Liver (tissue), 9 donors: Measurements from ENCODE around the gene ANKRD13A. TPM values are rescaled to one million over a fixed set of nuclear protein-coding genes. Genes with fewer than 3 reads are reported as not detected.
"Not testable (repeated sequence)": the region's sequence is repeated elsewhere in the genome, so short reads cannot be mapped to it uniquely, and the experiment has no call there.

Source experiments
- DNase-seq: peaks from one replicate; pipeline ENCODE4 v3.0.0-alpha.2; 2017; ENCODE audit warnings: low spot score
- H3K27ac ChIP-seq, 2 donors: one replicate each; pipeline ENCODE4 v1.7.0; 2013; ENCODE audit warnings: inconsistent platforms in 2 of 2, low read length in 2 of 2, control low read depth in 1 of 2, low read depth in 1 of 2, mild to moderate bottlenecking in 1 of 2
- H3K27me3 ChIP-seq, 4 donors: one replicate each; pipeline versions ENCODE4 v1.6.1 to v1.7.0; 2013; ENCODE audit warnings: low read length in 3 of 4, inconsistent platforms in 1 of 4, mild to moderate bottlenecking in 1 of 4, moderate library complexity in 1 of 4; ENCODE audit not compliant: control insufficient read depth in 4 of 4, insufficient read depth in 4 of 4
- H3K36me3 ChIP-seq, 4 donors: one replicate each; pipeline versions ENCODE4 v1.6.1 to v1.7.0; 2013; ENCODE audit warnings: low read length in 3 of 4, mild to moderate bottlenecking in 3 of 4, low read depth in 1 of 4, moderate library complexity in 1 of 4; ENCODE audit not compliant: control insufficient read depth in 4 of 4, insufficient read depth in 3 of 4
- H3K4me1 ChIP-seq, 4 donors: one replicate each; pipeline versions ENCODE4 v1.6.1 to v1.7.0; 2013; ENCODE audit warnings: low read length in 3 of 4, mild to moderate bottlenecking in 3 of 4, moderate library complexity in 1 of 4; ENCODE audit not compliant: control insufficient read depth in 4 of 4, insufficient read depth in 4 of 4
- H3K4me3 ChIP-seq, 3 donors: one replicate each; pipeline versions ENCODE4 v1.6.1 to v1.7.0; 2013; ENCODE audit warnings: low read length in 3 of 3, control low read depth in 1 of 3, low read depth in 1 of 3, mild to moderate bottlenecking in 1 of 3
- H3K9ac ChIP-seq, 2 donors: one replicate each; pipeline ENCODE4 v1.7.0; 2013; ENCODE audit warnings: low read length in 2 of 2, mild to moderate bottlenecking in 2 of 2, moderate library complexity in 2 of 2, control low read depth in 1 of 2, low read depth in 1 of 2
- H3K9me3 ChIP-seq, 4 donors: one replicate each; pipeline versions ENCODE4 v1.6.1 to v1.7.0; 2013; ENCODE audit warnings: low read length in 3 of 4; ENCODE audit not compliant: control insufficient read depth in 4 of 4
- CTCF ChIP-seq: fragments of 150-350 bp; IDR thresholded peaks from 2 replicates; pipeline ENCODE4 v1.5.1; 2017; ENCODE audit warnings: improper control_type of control experiment, low read depth, low read length; ENCODE audit not compliant: missing input control
- EGR1 ChIP-seq, 2 donors: IDR thresholded peaks; 2 replicates each; pipeline ENCODE4 v1.6.1; 2016 to 2018; ENCODE audit warnings: antibody characterized with exemption in 2 of 2, low read depth in 2 of 2
- FOXA1 ChIP-seq: IDR thresholded peaks from 2 replicates; pipeline ENCODE4 v1.6.1; 2016; ENCODE audit warnings: antibody characterized with exemption
- FOXA2 ChIP-seq: IDR thresholded peaks from 2 replicates; pipeline ENCODE4 v1.6.1; 2016; ENCODE audit warnings: antibody characterized with exemption
- GABPA ChIP-seq, 2 donors: IDR thresholded peaks in 1 of 2; conservative IDR thresholded peaks in 1 of 2; 2 replicates each; pipeline ENCODE4 v1.6.1; 2016; ENCODE audit warnings: antibody characterized with exemption in 2 of 2, mild to moderate bottlenecking in 1 of 2, moderate library complexity in 1 of 2
- HNF4A ChIP-seq, 2 donors: conservative IDR thresholded peaks; 2 replicates each; pipeline ENCODE4 v1.6.1; 2016; ENCODE audit warnings: antibody characterized with exemption in 2 of 2, mild to moderate bottlenecking in 2 of 2
- HNF4G ChIP-seq: IDR thresholded peaks from 2 replicates; pipeline ENCODE4 v1.6.1; 2016; ENCODE audit warnings: antibody characterized with exemption
- NR2F2 ChIP-seq: IDR thresholded peaks from 2 replicates; pipeline ENCODE4 v1.6.1; 2016; ENCODE audit warnings: antibody characterized with exemption
- RAD21 ChIP-seq, 2 donors: IDR thresholded peaks; 2 replicates each; pipeline ENCODE4 v1.6.1; 2016; ENCODE audit warnings: antibody characterized with exemption in 2 of 2, mild to moderate bottlenecking in 2 of 2
- RXRA ChIP-seq, 2 donors: IDR thresholded peaks; 2 replicates each; pipeline ENCODE4 v1.6.1; 2017 to 2018; ENCODE audit warnings: antibody characterized with exemption in 2 of 2, mild to moderate bottlenecking in 1 of 2
- SP1 ChIP-seq: IDR thresholded peaks from 2 replicates; pipeline ENCODE4 v1.6.1; 2018; ENCODE audit warnings: antibody characterized with exemption, mild to moderate bottlenecking
- TAF1 ChIP-seq: conservative IDR thresholded peaks from 2 replicates; pipeline ENCODE4 v1.6.1; 2016; ENCODE audit warnings: antibody characterized with exemption, mild to moderate bottlenecking
- YY1 ChIP-seq: IDR thresholded peaks from 2 replicates; pipeline ENCODE4 v1.6.1; 2016; ENCODE audit warnings: antibody characterized with exemption, mild to moderate bottlenecking
- ZBTB33 ChIP-seq: IDR thresholded peaks from 2 replicates; pipeline ENCODE4 v1.6.1; 2016; ENCODE audit warnings: antibody characterized with exemption
- WGBS: extraction: QIAGEN DNeasy Blood & Tissue Kit; methylation state at CpG from one replicate; pipeline ENCODE4 v1.1.7; 2013; 5-methylcytosine and 5-hydroxymethylcytosine counted together
- polyA plus RNA-seq, 2 donors: library from polyadenylated mRNA; stranded (reverse) in 1 of 2; unstranded in 1 of 2; fragments of 200-250 nt in 1 of 2; fragments of >200 nt in 1 of 2; fragmentation: Nextera tagmentation in 1 of 2; extraction: Ambion mirVana in 1 of 2; gene quantifications; one replicate each; pipeline versions ENCODE4 v1.2.1 to v1.2.3, GENCODE V29; 2013 to 2015
- total RNA-seq, 2 donors: library from RNA; depleted of rRNA; stranded (reverse); fragments of >200 nt; gene quantifications; one replicate each; pipeline ENCODE4 v1.2.3, GENCODE V29; 2014
- TF ChIP-seq, protein P1 (sequence below): IDR thresholded peaks from 2 replicates; pipeline ENCODE4 v1.6.1; 2016; ENCODE audit warnings: antibody characterized with exemption
- TF ChIP-seq, protein P2 (sequence below): IDR thresholded peaks from 2 replicates; pipeline ENCODE4 v1.6.1; 2016; ENCODE audit warnings: antibody characterized with exemption
- TF ChIP-seq, protein P3 (sequence below): IDR thresholded peaks from 2 replicates; pipeline ENCODE4 v1.6.1; 2016; ENCODE audit warnings: antibody characterized with exemption, mild to moderate bottlenecking
- donor health status: healthy.
- donor health status: healthy.
- donor health status: healthy.
- donor health status: healthy.
- donor health status: healthy.

Gene ANKRD13A
- total and polyA plus RNA-seq, 4 donors = 7.0 to 40.5 (median 18.8) TPM

- no peak for DNase-seq
- 98% methylated on average over 8 of the region's 8 CpGs for WGBS
- TF ChIP-seq, protein P1, sequence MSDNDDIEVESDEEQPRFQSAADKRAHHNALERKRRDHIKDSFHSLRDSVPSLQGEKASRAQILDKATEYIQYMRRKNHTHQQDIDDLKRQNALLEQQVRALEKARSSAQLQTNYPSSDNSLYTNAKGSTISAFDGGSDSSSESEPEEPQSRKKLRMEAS = no peak
- TF ChIP-seq NR2F2 (no peak), YY1 (no peak), SP1 (no peak), CTCF (no peak), TAF1 (no peak), FOXA1 (no peak), HNF4A (conservative IDR thresholded peaks at IDR 0.05) (no peak), HNF4G (no peak)
- Histone ChIP-seq H3K27ac (no peak overlapping the region), H3K27me3 (no peaks in the 10 kb centered on the region), H3K4me3 (no peak overlapping the region), H3K9ac (no peak overlapping the region), H3K9me3 (no peaks in the 10 kb centered on the region), H3K4me1 (no peaks in the 10 kb centered on the region), H3K36me3 (peaks cover 4 to 69% (median 50%) of the 10 kb centered on the region in 4 donors)
These were observed 15.6 kb upstream of the ANKRD13A start for GRCh38 chr12:109983432-109984142.

DNA sequence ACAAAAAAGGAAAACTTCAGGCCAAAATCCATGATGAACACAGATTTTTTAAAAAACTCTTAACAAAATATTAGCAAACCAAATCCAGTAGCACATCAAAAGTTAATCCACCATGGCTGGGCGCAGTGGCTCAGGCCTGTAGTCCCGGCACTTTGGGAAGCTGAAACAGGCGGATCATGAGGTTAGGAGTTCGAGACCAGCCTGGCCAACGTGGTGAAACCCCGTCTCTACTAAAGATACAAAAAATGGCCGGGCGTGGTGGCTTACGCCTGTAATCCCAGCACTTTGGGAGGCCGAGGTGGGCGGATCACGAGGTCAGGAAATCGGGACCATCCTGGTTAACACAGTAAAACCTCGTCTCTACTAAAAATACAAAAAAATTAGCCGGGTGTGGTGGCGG lies 13.0 kb upstream of the ANKRD13A start:
- not testable (repeated sequence) for H3K27ac ChIP-seq, H3K4me1 ChIP-seq, H3K4me3 ChIP-seq, H3K9me3 ChIP-seq, DNase-seq, H3K27me3 ChIP-seq, H3K9ac ChIP-seq
- H3K36me3 ChIP-seq = peaks cover 8 to 58% (median 50%) of the 10 kb centered on the region in 4 donors
- 97% methylated on average over 16 of the region's 16 CpGs for WGBS

DNA sequence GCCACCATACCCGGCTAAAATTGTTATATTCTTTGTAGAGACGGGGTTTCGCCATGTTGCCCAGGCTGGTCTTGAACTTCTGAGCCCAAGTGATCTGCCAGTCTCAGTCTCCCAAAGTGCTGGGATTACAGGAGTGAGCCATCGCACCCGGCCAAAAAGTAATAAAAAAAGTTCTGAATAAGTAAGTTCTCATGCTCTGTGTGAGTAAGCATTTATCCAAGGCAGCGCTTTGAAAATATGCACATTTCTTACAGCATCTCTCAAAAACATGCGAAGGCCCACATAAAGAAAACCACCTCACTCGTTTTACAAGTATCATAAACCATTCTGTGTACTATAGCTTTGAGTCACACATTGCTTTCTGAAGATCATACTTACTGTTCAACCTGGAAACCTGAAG lies 11.6 kb upstream of the ANKRD13A start:
- WGBS = 94% methylated on average over 8 of the region's 8 CpGs
- Histone ChIP-seq H3K4me1 (peaks cover 0 to 3% (median 0%) of the 10 kb centered on the region in 4 donors), H3K36me3 (peaks cover 7 to 52% (median 43%) of the 10 kb centered on the region in 4 donors), H3K4me3 (no peak overlapping the region), H3K27ac (no peak overlapping the region), H3K9me3 (no peaks in the 10 kb centered on the region), H3K27me3 (no peaks in the 10 kb centered on the region), H3K9ac (no peak overlapping the region)
- TF ChIP-seq EGR1 (IDR thresholded peaks at IDR 0.05; ENCODE audit: low read depth in 2 of 2) = no peak
- TF ChIP-seq GABPA (IDR thresholded peaks at IDR 0.05 in 1 of 2, conservative IDR thresholded peaks at IDR 0.05 in 1 of 2) = no peak
- TF ChIP-seq FOXA2 = no peak
- TF ChIP-seq CTCF = no peak
- no peak for TF ChIP-seq RAD21 (IDR thresholded peaks at IDR 0.05)
- no peak for TF ChIP-seq TAF1
- no peak for TF ChIP-seq RXRA (IDR thresholded peaks at IDR 0.05)
- TF ChIP-seq, protein P2, sequence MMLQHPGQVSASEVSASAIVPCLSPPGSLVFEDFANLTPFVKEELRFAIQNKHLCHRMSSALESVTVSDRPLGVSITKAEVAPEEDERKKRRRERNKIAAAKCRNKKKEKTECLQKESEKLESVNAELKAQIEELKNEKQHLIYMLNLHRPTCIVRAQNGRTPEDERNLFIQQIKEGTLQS = no peak
- no peak for TF ChIP-seq ZBTB33
- no peak for TF ChIP-seq FOXA1
- TF ChIP-seq SP1 = no peak
- TF ChIP-seq, protein P3, sequence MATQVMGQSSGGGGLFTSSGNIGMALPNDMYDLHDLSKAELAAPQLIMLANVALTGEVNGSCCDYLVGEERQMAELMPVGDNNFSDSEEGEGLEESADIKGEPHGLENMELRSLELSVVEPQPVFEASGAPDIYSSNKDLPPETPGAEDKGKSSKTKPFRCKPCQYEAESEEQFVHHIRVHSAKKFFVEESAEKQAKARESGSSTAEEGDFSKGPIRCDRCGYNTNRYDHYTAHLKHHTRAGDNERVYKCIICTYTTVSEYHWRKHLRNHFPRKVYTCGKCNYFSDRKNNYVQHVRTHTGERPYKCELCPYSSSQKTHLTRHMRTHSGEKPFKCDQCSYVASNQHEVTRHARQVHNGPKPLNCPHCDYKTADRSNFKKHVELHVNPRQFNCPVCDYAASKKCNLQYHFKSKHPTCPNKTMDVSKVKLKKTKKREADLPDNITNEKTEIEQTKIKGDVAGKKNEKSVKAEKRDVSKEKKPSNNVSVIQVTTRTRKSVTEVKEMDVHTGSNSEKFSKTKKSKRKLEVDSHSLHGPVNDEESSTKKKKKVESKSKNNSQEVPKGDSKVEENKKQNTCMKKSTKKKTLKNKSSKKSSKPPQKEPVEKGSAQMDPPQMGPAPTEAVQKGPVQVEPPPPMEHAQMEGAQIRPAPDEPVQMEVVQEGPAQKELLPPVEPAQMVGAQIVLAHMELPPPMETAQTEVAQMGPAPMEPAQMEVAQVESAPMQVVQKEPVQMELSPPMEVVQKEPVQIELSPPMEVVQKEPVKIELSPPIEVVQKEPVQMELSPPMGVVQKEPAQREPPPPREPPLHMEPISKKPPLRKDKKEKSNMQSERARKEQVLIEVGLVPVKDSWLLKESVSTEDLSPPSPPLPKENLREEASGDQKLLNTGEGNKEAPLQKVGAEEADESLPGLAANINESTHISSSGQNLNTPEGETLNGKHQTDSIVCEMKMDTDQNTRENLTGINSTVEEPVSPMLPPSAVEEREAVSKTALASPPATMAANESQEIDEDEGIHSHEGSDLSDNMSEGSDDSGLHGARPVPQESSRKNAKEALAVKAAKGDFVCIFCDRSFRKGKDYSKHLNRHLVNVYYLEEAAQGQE = no peak
- DNase-seq = no peak
